Large intestine (tissue), 12 donors: Measurements from ENCODE around the gene PCCB. TPM values are rescaled to one million over a fixed set of nuclear protein-coding genes. Genes with fewer than 3 reads are reported as not detected.
"Not testable (repeated sequence)": the region's sequence is repeated elsewhere in the genome, so short reads cannot be mapped to it uniquely, and the experiment has no call there.

Experiments used
- DNase-seq, 2 donors: peaks; one replicate each; pipeline versions ENCODE4 v3.0.0 to v3.0.0-alpha.2; 2013
- H3K27ac ChIP-seq: one replicate; pipeline ENCODE4 v1.5.1; 2013; ENCODE audit warnings: low read length
- H3K27me3 ChIP-seq: 2 replicates; pipeline ENCODE4 v1.6.1; 2013; ENCODE audit warnings: low read length; ENCODE audit not compliant: control insufficient read depth, insufficient read depth
- H3K36me3 ChIP-seq: 2 replicates; pipeline ENCODE4 v1.6.1; 2013; ENCODE audit warnings: low read length; ENCODE audit not compliant: control insufficient read depth, insufficient read depth
- H3K4me1 ChIP-seq: one replicate; pipeline ENCODE4 v1.6.1; 2013; ENCODE audit warnings: low read length; ENCODE audit not compliant: control insufficient read depth, insufficient read depth
- H3K4me3 ChIP-seq: one replicate; pipeline ENCODE4 v1.5.1; 2013; ENCODE audit warnings: low read length
- H3K9me3 ChIP-seq: one replicate; pipeline ENCODE4 v1.6.1; 2013; ENCODE audit warnings: mild to moderate bottlenecking, low read depth, low read length, moderate library complexity; ENCODE audit not compliant: control insufficient read depth
- WGBS: methylation state at CpG from one replicate; pipeline ENCODE4 v1.1.5; 2013; ENCODE audit warnings: low lambda C conversion rate; ENCODE audit not compliant: insufficient coverage; 5-methylcytosine and 5-hydroxymethylcytosine counted together
- long read RNA-seq, 11 donors: transcript quantifications; one replicate each; lab custom pipeline, GENCODE V29; 2026
- polyA plus RNA-seq: library from polyadenylated mRNA; unstranded; fragments of 120-200 nt; gene quantifications from one replicate; pipeline ENCODE4 v1.2.1, GENCODE V29; 2013

PCCB gene
- polyA plus RNA-seq, result 33.1 TPM
- long read RNA-seq, donor 1, partial matches to known transcripts, result 0 of 2 reads
- long read RNA-seq, donor 1, other reads (novel, unspliced or antisense), result 0 of 2 reads
- long read RNA-seq, donor 2, full-length matches to known transcripts, result 15 of 22 reads
- long read RNA-seq, donor 2, partial matches to known transcripts, result 7 of 22 reads
- long read RNA-seq, donor 2, other reads (novel, unspliced or antisense), result 0 of 22 reads
- long read RNA-seq, donor 3, result 0 reads
- long read RNA-seq, donor 4, result 0 reads
- long read RNA-seq, donor 5, partial matches to known transcripts, result 0 of 3 reads
- long read RNA-seq, donor 5, other reads (novel, unspliced or antisense), result 0 of 3 reads
- long read RNA-seq, donor 6, transcript PCCB-201 (15 exons, 1,833 nt), result major isoform, 9 of 11 reads
- long read RNA-seq, donor 6, partial matches to known transcripts, result 0 of 11 reads
- long read RNA-seq, donor 6, other reads (novel, unspliced or antisense), result 0 of 11 reads
- long read RNA-seq, donor 7, transcript PCCB-201 (15 exons, 1,833 nt), result major isoform, 5 of 5 reads
- long read RNA-seq, donor 7, partial matches to known transcripts, result 0 of 5 reads
- long read RNA-seq, donor 7, other reads (novel, unspliced or antisense), result 0 of 5 reads
- long read RNA-seq, donor 8, transcript PCCB-201 (15 exons, 1,833 nt), result major isoform, 12 of 42 reads
- long read RNA-seq, donor 8, partial matches to known transcripts, result 30 of 42 reads
- long read RNA-seq, donor 8, other reads (novel, unspliced or antisense), result 0 of 42 reads
- long read RNA-seq, donor 9, transcript PCCB-201 (15 exons, 1,833 nt), result major isoform, 9 of 10 reads
- long read RNA-seq, donor 9, partial matches to known transcripts, result 0 of 10 reads
- long read RNA-seq, donor 9, other reads (novel, unspliced or antisense), result 0 of 10 reads
- long read RNA-seq, donor 10, transcript PCCB-201 (15 exons, 1,833 nt), result major isoform, 10 of 10 reads
- long read RNA-seq, donor 10, partial matches to known transcripts, result 0 of 10 reads
- long read RNA-seq, donor 10, other reads (novel, unspliced or antisense), result 0 of 10 reads
- long read RNA-seq, donor 11, transcript PCCB-201 (15 exons, 1,833 nt), result major isoform, 5 of 5 reads
- long read RNA-seq, donor 11, partial matches to known transcripts, result 0 of 5 reads
- long read RNA-seq, donor 11, other reads (novel, unspliced or antisense), result 0 of 5 reads

- peak; percentile 94 to 98 for DNase-seq
- peak within 1 kb of the TSS; percentile 70 for H3K4me3 ChIP-seq
- no peaks in the 10 kb centered on the region for H3K36me3 ChIP-seq
- H3K4me1 ChIP-seq, result peaks cover 15% of the 10 kb centered on the region
- H3K27me3 ChIP-seq, result no peaks in the 10 kb centered on the region
- no peaks in the 10 kb centered on the region for H3K9me3 ChIP-seq
- no CpG with 5 or more reads among the region's 64 CpGs for WGBS
- H3K27ac ChIP-seq, result peak within 1 kb of the TSS; percentile 88
Observed at GRCh38 chr3:136250059-136250902, at the start of gene PCCB. Gene PCCB (plus strand): TSS chr3:136250340. CDS start chr3:136250376, 36 bp downstream.

GRCh38 chr3:136207489-136208115 is 42.5 kb upstream of the PCCB start:
- Histone ChIP-seq H3K27me3 (no peaks in the 10 kb centered on the region), H3K4me3 (no peak overlapping the region), H3K27ac (no peak overlapping the region), H3K4me1 (no peaks in the 10 kb centered on the region), H3K9me3 (no peaks in the 10 kb centered on the region), H3K36me3 (no peaks in the 10 kb centered on the region)
- DNase-seq, result no peak
- no CpG with 5 or more reads among the region's 4 CpGs for WGBS

GRCh38 chr3:136209921-136210320 is 40.2 kb upstream of the PCCB start:
- Histone ChIP-seq H3K9me3 (no peaks in the 10 kb centered on the region), H3K27me3 (no peaks in the 10 kb centered on the region), H3K4me1 (no peaks in the 10 kb centered on the region), H3K27ac (no peak overlapping the region), H3K36me3 (no peaks in the 10 kb centered on the region), H3K4me3 (no peak overlapping the region)
- DNase-seq, result no peak

- no peaks in the 10 kb centered on the region for H3K36me3 ChIP-seq
- H3K4me3 ChIP-seq, result no peak overlapping the region
- no peaks in the 10 kb centered on the region for H3K4me1 ChIP-seq
- H3K9me3 ChIP-seq, result no peaks in the 10 kb centered on the region
- no peaks in the 10 kb centered on the region for H3K27me3 ChIP-seq
- no peak overlapping the region for H3K27ac ChIP-seq
- no peak for DNase-seq
- no CpG with 5 or more reads among the region's 2 CpGs for WGBS
Observed at GRCh38 chr3:136211547-136211946, 38.6 kb upstream of the PCCB start.

- H3K27me3 ChIP-seq, H3K36me3 ChIP-seq, H3K4me1 ChIP-seq, H3K9me3 ChIP-seq, H3K27ac ChIP-seq, H3K4me3 ChIP-seq, DNase-seq: not testable (repeated sequence)
- WGBS, result no CpG with 5 or more reads among the region's 4 CpGs
Observed at GRCh38 chr3:136222746-136223145, 27.4 kb upstream of the PCCB start.

- H3K9me3 ChIP-seq, result no peaks in the 10 kb centered on the region
- 50% methylated on average over 1 of the region's 2 CpGs for WGBS
- no peak for DNase-seq
Observed at GRCh38 chr3:136232413-136232812, 17.7 kb upstream of the PCCB start.

GRCh38 chr3:136235545-136235944 is 14.6 kb upstream of the PCCB start:
- Histone ChIP-seq H3K4me1 (no peaks in the 10 kb centered on the region), H3K9me3 (no peaks in the 10 kb centered on the region), H3K27ac (no peak overlapping the region), H3K27me3 (no peaks in the 10 kb centered on the region), H3K36me3 (no peaks in the 10 kb centered on the region), H3K4me3 (no peak overlapping the region)
- 83% methylated on average over 1 of the region's 1 CpG for WGBS
- DNase-seq, result no peak

More at GRCh38 chr3:136232413-136232812, 17.7 kb upstream of the PCCB start:
- Histone ChIP-seq H3K4me3 (no peak overlapping the region), H3K27me3 (no peaks in the 10 kb centered on the region), H3K36me3 (no peaks in the 10 kb centered on the region), H3K27ac (no peak overlapping the region), H3K4me1 (no peaks in the 10 kb centered on the region)

GRCh38 chr3:136236109-136236508 is 14.0 kb upstream of the PCCB start:
- WGBS, result 60% methylated on average over 1 of the region's 2 CpGs
- Histone ChIP-seq H3K9me3 (no peaks in the 10 kb centered on the region), H3K4me1 (no peaks in the 10 kb centered on the region), H3K27me3 (no peaks in the 10 kb centered on the region), H3K4me3 (no peak overlapping the region), H3K27ac (no peak overlapping the region), H3K36me3 (no peaks in the 10 kb centered on the region)
- no peak for DNase-seq

GRCh38 chr3:136237103-136237502 is 13.0 kb upstream of the PCCB start:
- no CpG with 5 or more reads among the region's 1 CpG for WGBS
- Histone ChIP-seq H3K4me1 (no peaks in the 10 kb centered on the region), H3K27ac (no peak overlapping the region), H3K9me3 (no peaks in the 10 kb centered on the region), H3K36me3 (no peaks in the 10 kb centered on the region), H3K4me3 (no peak overlapping the region), H3K27me3 (no peaks in the 10 kb centered on the region)
- DNase-seq, result no peak
